ENCODE results near the gene CTNND2. TPM values are rescaled to one million over a fixed set of nuclear protein-coding genes. Genes with fewer than 3 reads are reported as not detected.

Gene CTNND2
- total and polyA plus RNA-seq, 4 donors = 0.30 to 2.2 (median 0.71) TPM

GRCh38 chr5:11611011-11611410 is 293.2 kb downstream of the CTNND2 start:
- no peak overlapping the region for H3K27ac ChIP-seq (ENCODE audit: low read depth in 1 of 2, low read length in 1 of 2)
- H3K4me3 ChIP-seq = no peak overlapping the region
- ATAC-seq (ENCODE audit: insufficient read depth, low FRiP score) (no peak), DNase-seq (no peak)
- H3K27me3 ChIP-seq (ENCODE audit: control insufficient read depth in 3 of 3, insufficient read depth in 3 of 3, low read length in 2 of 3) = no peaks in the 10 kb centered on the region
- H3K4me1 ChIP-seq (ENCODE audit: control insufficient read depth in 5 of 5, insufficient read depth in 5 of 5, low read length in 5 of 5) = peaks cover 0 to 2% (median 0%) of the 10 kb centered on the region in 5 donors
- H3K9ac ChIP-seq (ENCODE audit: insufficient read depth in 1 of 2, low read length in 2 of 2) = no peak overlapping the region
- no peak for TF ChIP-seq CTCF (IDR thresholded peaks at IDR 0.05; ENCODE audit: control extremely low read depth, extremely low read depth)
- H3K9me3 ChIP-seq (ENCODE audit: control insufficient read depth in 4 of 4, insufficient read depth in 3 of 4, low read length in 3 of 4) = no peaks in the 10 kb centered on the region
- 38 to 48% methylated on average over 3 of the region's 3 CpGs for WGBS, 2 donors
- no peaks in the 10 kb centered on the region for H3K36me3 ChIP-seq (ENCODE audit: control insufficient read depth in 4 of 4, insufficient read depth in 4 of 4, low read length in 4 of 4)

GRCh38 chr5:11609570-11610303 is 294.5 kb downstream of the CTNND2 start:
- H3K27ac ChIP-seq (ENCODE audit: low read depth in 1 of 2, low read length in 1 of 2) = no peak overlapping the region
- no peaks in the 10 kb centered on the region for H3K27me3 ChIP-seq (ENCODE audit: control insufficient read depth in 3 of 3, insufficient read depth in 3 of 3, low read length in 2 of 3)
- H3K4me1 ChIP-seq (ENCODE audit: control insufficient read depth in 5 of 5, insufficient read depth in 5 of 5, low read length in 5 of 5) = peaks cover 0 to 2% (median 0%) of the 10 kb centered on the region in 5 donors
- H3K4me3 ChIP-seq = no peak overlapping the region
- H3K36me3 ChIP-seq (ENCODE audit: control insufficient read depth in 4 of 4, insufficient read depth in 4 of 4, low read length in 4 of 4) = no peaks in the 10 kb centered on the region
- WGBS, 2 donors = 69 to 71% methylated on average over 5 of the region's 5 CpGs
- ATAC-seq (ENCODE audit: insufficient read depth, low FRiP score) (no peak), DNase-seq (no peak)
- TF ChIP-seq CTCF (IDR thresholded peaks at IDR 0.05; ENCODE audit: control extremely low read depth, extremely low read depth) = no peak
- no peak overlapping the region for H3K9ac ChIP-seq (ENCODE audit: insufficient read depth in 1 of 2, low read length in 2 of 2)
- H3K9me3 ChIP-seq (ENCODE audit: control insufficient read depth in 4 of 4, insufficient read depth in 3 of 4, low read length in 3 of 4) = no peaks in the 10 kb centered on the region

GRCh38 chr5:11608530-11608929 is 295.7 kb downstream of the CTNND2 start:
- no peak for DNase-seq
- H3K9me3 ChIP-seq (ENCODE audit: control insufficient read depth in 4 of 4, insufficient read depth in 3 of 4, low read length in 3 of 4) = no peaks in the 10 kb centered on the region
- ATAC-seq (ENCODE audit: insufficient read depth, low FRiP score) = no peak
- no peaks in the 10 kb centered on the region for H3K36me3 ChIP-seq (ENCODE audit: control insufficient read depth in 4 of 4, insufficient read depth in 4 of 4, low read length in 4 of 4)
- H3K9ac ChIP-seq (ENCODE audit: insufficient read depth in 1 of 2, low read length in 2 of 2) = no peak overlapping the region
- peaks cover 0 to 2% (median 0%) of the 10 kb centered on the region in 5 donors for H3K4me1 ChIP-seq (ENCODE audit: control insufficient read depth in 5 of 5, insufficient read depth in 5 of 5, low read length in 5 of 5)
- no peak overlapping the region for H3K27ac ChIP-seq (ENCODE audit: low read depth in 1 of 2, low read length in 1 of 2)
- TF ChIP-seq CTCF (IDR thresholded peaks at IDR 0.05; ENCODE audit: control extremely low read depth, extremely low read depth) = no peak
- no peak overlapping the region for H3K4me3 ChIP-seq
- no peaks in the 10 kb centered on the region for H3K27me3 ChIP-seq (ENCODE audit: control insufficient read depth in 3 of 3, insufficient read depth in 3 of 3, low read length in 2 of 3)
